ENCODE data around the gene SLC25A44.

Gene SLC25A44

GRCh38 chr1:156244126-156244525, 50.2 kb downstream of the SLC25A44 start:
- DNase-seq = no peak

DNA sequence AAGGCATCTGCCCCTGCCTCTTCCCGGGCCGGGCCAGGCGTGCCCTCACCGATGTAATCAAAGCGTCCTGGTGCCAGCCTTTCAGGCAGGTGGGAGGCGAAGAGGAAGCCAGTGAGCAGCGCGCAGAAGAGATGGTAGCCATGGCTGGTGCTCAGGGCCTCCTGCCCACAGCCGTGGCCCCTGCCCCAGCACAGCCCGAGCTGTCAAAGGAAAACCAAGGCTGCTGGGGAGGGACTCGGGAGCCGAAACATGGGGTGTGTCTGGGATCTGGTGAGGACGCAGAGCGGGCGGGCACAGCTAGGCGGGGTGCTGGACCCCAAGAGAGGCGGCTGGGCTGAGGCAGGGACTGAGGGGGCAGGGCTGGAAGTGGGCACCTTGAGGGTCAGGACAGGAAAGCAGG, 50.8 kb downstream of the SLC25A44 start:
- DNase-seq = no peak

DNA sequence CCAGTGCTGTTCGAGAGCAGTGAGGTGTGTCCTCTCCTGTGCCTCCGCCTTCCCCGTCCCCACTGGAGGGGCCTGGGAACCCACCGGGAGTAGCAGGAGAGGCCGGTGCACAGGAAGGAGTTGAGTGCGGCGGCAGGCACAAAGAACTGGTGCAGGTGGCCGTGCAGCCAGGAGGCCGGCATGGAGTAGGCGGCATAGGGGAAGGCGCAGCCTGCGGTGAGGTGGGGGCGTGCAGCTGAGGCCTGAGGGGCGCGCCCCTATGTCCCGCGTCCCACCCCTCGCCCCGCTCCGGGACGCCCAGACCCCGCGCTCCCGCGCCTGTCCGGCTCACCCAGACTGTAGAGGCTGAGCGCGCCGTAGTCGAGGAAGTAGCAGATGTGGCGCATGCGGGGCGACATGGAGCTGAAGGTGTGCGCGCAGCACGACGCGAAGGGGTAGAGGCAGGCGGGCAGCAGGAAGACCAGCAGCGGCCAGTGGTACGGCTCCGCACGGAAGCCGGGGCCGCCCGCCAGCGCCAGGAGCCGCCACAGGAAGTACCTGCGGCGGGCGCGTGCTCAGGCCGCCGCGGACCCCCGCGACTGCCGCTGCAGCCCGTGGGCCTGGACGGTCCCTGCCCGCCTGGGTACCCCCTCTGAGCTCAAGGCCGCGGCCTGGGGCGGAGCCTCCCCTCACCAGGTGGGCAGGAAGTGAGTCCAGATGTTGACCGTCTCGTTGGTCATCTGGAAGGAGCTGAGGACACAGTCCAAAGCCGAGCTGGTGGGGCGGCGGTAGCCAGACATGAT, 51.7 kb downstream of the SLC25A44 start:
- peak; percentile 19 for DNase-seq

GRCh38 chr1:156246241-156246780, 52.4 kb downstream of the SLC25A44 start:
- no peak for DNase-seq

GRCh38 chr1:156246781-156247459, 53.0 kb downstream of the SLC25A44 start:
- no peak for DNase-seq

DNA sequence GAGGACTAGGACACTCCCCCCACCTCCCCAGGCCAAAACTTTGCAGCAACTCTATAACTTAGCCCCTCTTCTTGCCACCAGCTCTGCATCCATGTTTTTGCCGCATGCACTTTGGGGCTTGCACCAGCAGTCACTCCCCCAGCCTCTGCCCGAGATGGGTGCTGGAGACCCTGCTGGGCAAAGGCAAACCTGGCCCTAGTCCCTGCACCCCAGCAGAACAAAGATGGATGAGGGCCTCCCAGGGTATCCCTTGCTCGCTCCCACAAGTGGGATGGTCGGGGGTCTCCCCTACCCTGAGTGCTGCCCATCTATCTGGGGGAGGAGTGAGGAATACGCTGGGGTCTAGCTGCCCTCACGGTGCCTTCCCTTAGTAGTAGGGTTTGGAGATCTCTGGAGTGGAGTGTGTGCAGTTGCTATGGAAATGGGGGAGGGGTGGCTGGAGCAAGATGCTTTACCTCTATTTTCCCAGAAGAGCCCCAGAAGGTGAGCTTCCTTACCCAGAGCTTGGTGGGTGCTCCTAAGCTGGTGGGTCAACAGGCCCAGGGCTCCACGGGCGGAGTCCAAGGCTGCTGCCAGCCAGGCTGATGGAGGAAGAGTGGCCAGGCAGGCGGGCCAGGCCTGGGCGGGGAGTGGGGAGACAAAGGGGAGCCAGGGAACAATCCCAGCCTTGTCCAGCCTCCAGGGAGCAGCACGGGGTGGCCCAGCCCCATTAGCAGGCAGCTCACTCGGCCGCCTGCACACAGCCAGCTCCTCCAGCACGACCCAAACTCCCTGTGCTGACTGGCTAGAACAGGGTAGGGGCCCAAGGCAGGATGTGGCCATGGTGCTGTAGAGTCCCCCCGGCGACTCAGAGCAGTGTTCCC, 53.8 kb downstream of the SLC25A44 start, which contains the start of gene PAQR6:
TSS of gene PAQR6 (minus strand) at position 597 of the 863 bp plus-strand sequence. CDS start 1,325 bp downstream, outside the sequence.
- DNase-seq = no peak

DNA sequence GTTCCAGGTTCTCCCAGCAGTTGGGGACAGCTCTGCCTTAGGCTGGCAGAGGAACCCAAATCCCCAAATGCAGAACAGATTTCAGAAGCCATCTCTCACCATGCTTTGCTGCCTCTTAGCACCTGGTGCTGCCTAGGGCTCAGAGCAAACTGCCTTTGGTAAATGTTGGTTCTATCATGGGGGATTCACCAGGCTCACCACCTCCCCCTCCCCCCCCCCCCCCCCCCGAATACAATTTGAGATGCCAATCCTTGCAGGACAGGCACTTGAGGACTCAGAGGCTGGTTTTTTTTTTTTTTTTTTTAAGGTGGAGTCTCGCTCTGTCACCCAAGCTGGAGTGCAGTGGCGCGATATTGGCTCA, 54.4 kb downstream of the SLC25A44 start:
- no peak for DNase-seq

- DNase-seq = no peak
These were observed 55.7 kb downstream of the SLC25A44 start for GRCh38 chr1:156249593-156249992.

DNA sequence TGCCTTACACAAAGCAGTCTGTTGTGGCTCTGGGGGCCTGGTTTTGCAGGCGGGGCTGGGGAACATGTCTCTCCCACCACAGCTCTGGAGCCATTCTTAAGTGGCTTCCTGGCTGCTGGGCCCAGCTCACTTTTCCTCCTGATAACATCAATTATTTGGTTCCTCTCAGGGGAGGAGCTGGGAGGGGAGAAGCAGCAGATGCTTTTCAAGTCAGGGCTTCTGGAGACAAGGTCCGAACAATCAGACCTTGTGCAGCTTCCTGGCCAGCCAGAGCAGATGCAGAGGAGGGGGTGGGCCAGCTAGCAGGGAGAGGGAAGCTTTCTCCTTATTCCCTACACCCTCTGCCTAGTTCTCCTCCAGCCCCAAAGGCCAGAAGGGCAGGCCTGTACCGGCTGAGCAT, 57.6 kb downstream of the SLC25A44 start:
- no peak for DNase-seq

- DNase-seq = no peak
These were observed 59.7 kb downstream of the SLC25A44 start for GRCh38 chr1:156253634-156254033.

- no peak for DNase-seq
These were observed 63.8 kb downstream of the SLC25A44 start for GRCh38 chr1:156257711-156258110.

- no peak for DNase-seq
These were observed 65.0 kb downstream of the SLC25A44 start for GRCh38 chr1:156258859-156259258.

- no peak for DNase-seq
These were observed 65.9 kb downstream of the SLC25A44 start for GRCh38 chr1:156259805-156260204.

GRCh38 chr1:156260896-156261295, 67.0 kb downstream of the SLC25A44 start:
- no peak for DNase-seq

All from NCI-H2029 (cell line).